ENCODE measurements around the gene RRP7A.

GRCh38 chr22:42493393-42493792, 26.2 kb downstream of the RRP7A start:
- TF ChIP-seq POLR2A (IDR thresholded peaks at IDR 0.05): no peak
- TF ChIP-seq, protein P1, sequence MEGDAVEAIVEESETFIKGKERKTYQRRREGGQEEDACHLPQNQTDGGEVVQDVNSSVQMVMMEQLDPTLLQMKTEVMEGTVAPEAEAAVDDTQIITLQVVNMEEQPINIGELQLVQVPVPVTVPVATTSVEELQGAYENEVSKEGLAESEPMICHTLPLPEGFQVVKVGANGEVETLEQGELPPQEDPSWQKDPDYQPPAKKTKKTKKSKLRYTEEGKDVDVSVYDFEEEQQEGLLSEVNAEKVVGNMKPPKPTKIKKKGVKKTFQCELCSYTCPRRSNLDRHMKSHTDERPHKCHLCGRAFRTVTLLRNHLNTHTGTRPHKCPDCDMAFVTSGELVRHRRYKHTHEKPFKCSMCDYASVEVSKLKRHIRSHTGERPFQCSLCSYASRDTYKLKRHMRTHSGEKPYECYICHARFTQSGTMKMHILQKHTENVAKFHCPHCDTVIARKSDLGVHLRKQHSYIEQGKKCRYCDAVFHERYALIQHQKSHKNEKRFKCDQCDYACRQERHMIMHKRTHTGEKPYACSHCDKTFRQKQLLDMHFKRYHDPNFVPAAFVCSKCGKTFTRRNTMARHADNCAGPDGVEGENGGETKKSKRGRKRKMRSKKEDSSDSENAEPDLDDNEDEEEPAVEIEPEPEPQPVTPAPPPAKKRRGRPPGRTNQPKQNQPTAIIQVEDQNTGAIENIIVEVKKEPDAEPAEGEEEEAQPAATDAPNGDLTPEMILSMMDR (IDR thresholded peaks at IDR 0.05): no peak
